HUES64 (cell line): ENCODE data around the gene PREPL.
"Not testable (repeated sequence)": the region's sequence is repeated elsewhere in the genome, so short reads cannot be mapped to it uniquely, and the experiment has no call there.

ENCODE experiments used
- H3K27ac ChIP-seq: 2 replicates; pipeline ENCODE4 v1.7.0; 2013; ENCODE audit warnings: low read depth, low read length, inconsistent platforms
- H3K27me3 ChIP-seq: 2 replicates; pipeline ENCODE4 v1.6.1; 2013; ENCODE audit warnings: mild to moderate bottlenecking, low read length; ENCODE audit not compliant: insufficient read depth
- H3K36me3 ChIP-seq: 2 replicates; pipeline ENCODE4 v1.6.1; 2013; ENCODE audit warnings: mild to moderate bottlenecking, low read length; ENCODE audit not compliant: insufficient read depth
- H3K4me1 ChIP-seq: 2 replicates; pipeline ENCODE4 v1.6.1; 2013; ENCODE audit warnings: mild to moderate bottlenecking, low read length, moderate library complexity; ENCODE audit not compliant: insufficient read depth
- H3K4me3 ChIP-seq: 2 replicates; pipeline ENCODE4 v1.5.1; 2013; ENCODE audit warnings: mild to moderate bottlenecking, low read length, moderate library complexity
- H3K9ac ChIP-seq: 2 replicates; pipeline ENCODE4 v1.6.1; 2013; ENCODE audit warnings: mild to moderate bottlenecking, low read depth, low read length
- H3K9me3 ChIP-seq: 2 replicates; pipeline ENCODE4 v1.6.1; 2013; ENCODE audit warnings: low read depth, low read length; ENCODE audit not compliant: insufficient read depth
- WGBS: fragments of 150-250, 120-280 bp; methylation state at CpG from one replicate; pipeline ENCODE4 v1.1.7; 2013; ENCODE audit warnings: missing lambda C conversion rate; 5-methylcytosine and 5-hydroxymethylcytosine counted together

Gene PREPL

GRCh38 chr2:44321360-44321759 is 39.9 kb downstream of the PREPL start:
- Histone ChIP-seq H3K27me3 (no peaks in the 10 kb centered on the region), H3K9ac (no peak overlapping the region), H3K4me1 (no peaks in the 10 kb centered on the region), H3K36me3 (peaks cover 73% of the 10 kb centered on the region), H3K9me3 (no peaks in the 10 kb centered on the region), H3K4me3 (no peak overlapping the region), H3K27ac (no peak overlapping the region)
- 91% methylated on average over 5 of the region's 5 CpGs for WGBS

GRCh38 chr2:44320832-44321231 is 40.5 kb downstream of the PREPL start:
- peaks cover 71% of the 10 kb centered on the region for H3K36me3 ChIP-seq
- no peaks in the 10 kb centered on the region for H3K9me3 ChIP-seq
- H3K27ac ChIP-seq = no peak overlapping the region
- H3K27me3 ChIP-seq = no peaks in the 10 kb centered on the region
- H3K9ac ChIP-seq = no peak overlapping the region
- H3K4me1 ChIP-seq = no peaks in the 10 kb centered on the region
- no peak overlapping the region for H3K4me3 ChIP-seq
- WGBS = 90% methylated on average over 1 of the region's 1 CpG

- Histone ChIP-seq H3K9me3 (peaks cover 14% of the 10 kb centered on the region), H3K27me3 (no peaks in the 10 kb centered on the region), H3K27ac (no peak overlapping the region), H3K4me3 (no peak overlapping the region), H3K9ac (no peak overlapping the region), H3K4me1 (no peaks in the 10 kb centered on the region), H3K36me3 (peaks cover 58% of the 10 kb centered on the region)
Measured at GRCh38 chr2:44315945-44316344, 45.3 kb downstream of the PREPL start.

GRCh38 chr2:44314362-44314761 is 46.9 kb downstream of the PREPL start:
- Histone ChIP-seq H3K9ac (no peak overlapping the region), H3K9me3 (peaks cover 29% of the 10 kb centered on the region), H3K27ac (no peak overlapping the region), H3K4me3 (no peak overlapping the region), H3K4me1 (no peaks in the 10 kb centered on the region), H3K36me3 (peaks cover 44% of the 10 kb centered on the region), H3K27me3 (no peaks in the 10 kb centered on the region)

- H3K27ac ChIP-seq = no peak overlapping the region
- H3K9ac ChIP-seq = no peak overlapping the region
- peaks cover 35% of the 10 kb centered on the region for H3K36me3 ChIP-seq
- no peak overlapping the region for H3K4me3 ChIP-seq
- 92% methylated on average over 1 of the region's 1 CpG for WGBS
- peaks cover 33% of the 10 kb centered on the region for H3K9me3 ChIP-seq
- H3K4me1 ChIP-seq = no peaks in the 10 kb centered on the region
- H3K27me3 ChIP-seq = no peaks in the 10 kb centered on the region
Measured at GRCh38 chr2:44310287-44310686, 51.0 kb downstream of the PREPL start.

GRCh38 chr2:44305882-44306281 is 55.4 kb downstream of the PREPL start:
- Histone ChIP-seq H3K27me3 (no peaks in the 10 kb centered on the region), H3K4me3 (no peak overlapping the region), H3K9ac (no peak overlapping the region), H3K4me1 (no peaks in the 10 kb centered on the region), H3K9me3 (peaks cover 19% of the 10 kb centered on the region), H3K36me3 (0 out of 2 replicates have a peak, but pooled peaks cover 2% of the 10 kb centered on the region), H3K27ac (no peak overlapping the region)
- WGBS = 85% methylated on average over 6 of the region's 7 CpGs

GRCh38 chr2:44304258-44304657 is 57.0 kb downstream of the PREPL start:
- no peak overlapping the region for H3K27ac ChIP-seq
- H3K27me3 ChIP-seq = no peaks in the 10 kb centered on the region
- no peaks in the 10 kb centered on the region for H3K4me1 ChIP-seq
- peaks cover 3% of the 10 kb centered on the region for H3K9me3 ChIP-seq
- WGBS = 100% methylated on average over 1 of the region's 1 CpG
- H3K9ac ChIP-seq = no peak overlapping the region
- no peaks in the 10 kb centered on the region for H3K36me3 ChIP-seq
- no peak overlapping the region for H3K4me3 ChIP-seq

GRCh38 chr2:44303766-44304165 is 57.5 kb downstream of the PREPL start:
- H3K36me3 ChIP-seq, H3K4me3 ChIP-seq, H3K9me3 ChIP-seq, H3K27me3 ChIP-seq, H3K9ac ChIP-seq, H3K27ac ChIP-seq, H3K4me1 ChIP-seq: not testable (repeated sequence)
- 100% methylated on average over 1 of the region's 3 CpGs for WGBS

- Histone ChIP-seq H3K9me3 (no peaks in the 10 kb centered on the region), H3K27me3 (no peaks in the 10 kb centered on the region), H3K27ac (no peak overlapping the region), H3K4me3 (no peak overlapping the region), H3K36me3 (no peaks in the 10 kb centered on the region), H3K9ac (no peak overlapping the region), H3K4me1 (0 out of 2 replicates have a peak, but pooled peaks cover under 1% of the 10 kb centered on the region)
- 92% methylated on average over 5 of the region's 5 CpGs for whole genome bisulfite sequencing
Measured at GRCh38 chr2:44301111-44301510, 60.2 kb downstream of the PREPL start.

- no peaks in the 10 kb centered on the region for H3K9me3 ChIP-seq
- H3K27ac ChIP-seq = no peak overlapping the region
- WGBS = 89% methylated on average over 4 of the region's 4 CpGs
- peaks cover 4% of the 10 kb centered on the region; the same call in 1 of the 2 replicates for H3K4me1 ChIP-seq
- H3K27me3 ChIP-seq = no peaks in the 10 kb centered on the region
- no peaks in the 10 kb centered on the region for H3K36me3 ChIP-seq
- no peak overlapping the region for H3K9ac ChIP-seq
- no peak overlapping the region for H3K4me3 ChIP-seq
Measured at GRCh38 chr2:44299635-44300034, 61.7 kb downstream of the PREPL start.

GRCh38 chr2:44297431-44297830 is 63.9 kb downstream of the PREPL start:
- no peaks in the 10 kb centered on the region for H3K9me3 ChIP-seq
- no peaks in the 10 kb centered on the region for H3K36me3 ChIP-seq
- 91% methylated on average over 2 of the region's 2 CpGs for WGBS
- H3K27ac ChIP-seq = no peak overlapping the region
- H3K4me3 ChIP-seq = no peak overlapping the region
- peaks cover 4% of the 10 kb centered on the region; the same call in 1 of the 2 replicates for H3K4me1 ChIP-seq
- no peaks in the 10 kb centered on the region for H3K27me3 ChIP-seq
- H3K9ac ChIP-seq = no peak overlapping the region

GRCh38 chr2:44296653-44297052 is 64.6 kb downstream of the PREPL start:
- H3K27me3 ChIP-seq = no peaks in the 10 kb centered on the region
- H3K4me1 ChIP-seq = peaks cover 4% of the 10 kb centered on the region; the same call in 1 of the 2 replicates
- H3K9me3 ChIP-seq = no peaks in the 10 kb centered on the region
- no peaks in the 10 kb centered on the region for H3K36me3 ChIP-seq
- no peak overlapping the region for H3K4me3 ChIP-seq
- no peak overlapping the region for H3K27ac ChIP-seq
- no peak overlapping the region for H3K9ac ChIP-seq
- WGBS = 93% methylated on average over 5 of the region's 5 CpGs
